Stomach (tissue), 9 donors: ENCODE results near the gene ERBB4. TPM values are rescaled to one million over a fixed set of nuclear protein-coding genes. Genes with fewer than 3 reads are reported as not detected.

Experiments
- DNase-seq, 2 donors: peaks; one replicate each; pipeline versions ENCODE4 v3.0.0 to v3.0.0-alpha.2; 2013 to 2019
- H3K27ac ChIP-seq, 5 donors: fragments of 200-600 bp in 4 of 5; sonication (generic) in 4 of 5; one replicate each; pipeline ENCODE4 v1.5.1; 2013 to 2019; ENCODE audit warnings: mild to moderate bottlenecking in 1 of 5, moderate library complexity in 1 of 5
- H3K27me3 ChIP-seq, 3 donors: fragments of 200-600 bp; sonication (generic); one replicate each; pipeline ENCODE4 v1.5.1; 2017 to 2019; ENCODE audit warnings: mixed run types in 1 of 3
- H3K36me3 ChIP-seq, 4 donors: fragments of 200-600 bp; sonication (generic); 1 replicate in 3 of 4; 2 replicates in 1 of 4; pipeline ENCODE4 v1.5.1; 2016 to 2019
- H3K4me1 ChIP-seq, 4 donors: fragments of 200-600 bp; sonication (generic); one replicate each; pipeline ENCODE4 v1.5.1; 2016 to 2019
- H3K4me3 ChIP-seq, 4 donors: fragments of 200-600 bp; sonication (generic) in 3 of 4; one replicate each; pipeline ENCODE4 v1.5.1; 2016 to 2019; ENCODE audit warnings: mild to moderate bottlenecking in 1 of 4
- H3K9me3 ChIP-seq, 4 donors: fragments of 200-600 bp; sonication (generic); one replicate each; pipeline ENCODE4 v1.5.1; 2016 to 2019
- CTCF ChIP-seq, 7 experiments: fragments of 450-650 bp in 4 of 7; fragments of 200-600 bp in 3 of 7; sonication (generic) in 3 of 7; IDR thresholded peaks; one replicate each; pipeline ENCODE4 v1.5.1; 2016 to 2019; ENCODE audit warnings: antibody characterized with exemption in 7 of 7, control low read depth in 2 of 7, mild to moderate bottlenecking in 1 of 7
- EP300 ChIP-seq: sonication (generic); formaldehyde crosslinking; IDR thresholded peaks from one replicate; pipeline ENCODE4 v1.6.1; 2017; ENCODE audit warnings: antibody characterized with exemption
- POLR2A ChIP-seq, 4 donors: fragments of 450-650 bp; IDR thresholded peaks; one replicate each; pipeline ENCODE4 v1.6.1; 2016; ENCODE audit warnings: antibody characterized with exemption in 4 of 4, control low read depth in 2 of 4, mild to moderate bottlenecking in 1 of 4, moderate library complexity in 1 of 4
- POLR2AphosphoS5 ChIP-seq, 3 donors: sonication (generic); formaldehyde crosslinking; IDR thresholded peaks; one replicate each; pipeline ENCODE4 v1.6.1; 2016; ENCODE audit warnings: antibody characterized with exemption in 3 of 3
- WGBS, 5 donors: extraction: QIAGEN DNeasy Blood & Tissue Kit in 3 of 5; methylation state at CpG; one replicate each; pipeline versions ENCODE4 v1.1.5 to v1.1.7; 2013 to 2018; 5-methylcytosine and 5-hydroxymethylcytosine counted together
- intact Hi-C: fragments of 100-400 bp; cut with DNase I; formaldehyde crosslinking; loops from one replicate; pipeline ENCODE4 v1.15.1; 2023; ENCODE audit warnings: low total_unique reads
- polyA plus RNA-seq, 3 donors: library from polyadenylated mRNA; stranded (reverse); fragments of 200-250 nt; gene quantifications; one replicate each; pipeline ENCODE4 v1.2.3, GENCODE V29; 2013
- total RNA-seq, 5 donors: library from RNA; depleted of rRNA; stranded (reverse); fragments of >200 nt; gene quantifications; one replicate each; pipeline versions ENCODE4 v1.1.0 to v1.2.3, GENCODE V29; 2014 to 2016
- donor health status: healthy with polysubstance abuse.
- donor health status: Bipolar disorder and iron deficiency.
- donor health status: healthy.

Gene ERBB4
- total and polyA plus RNA-seq, 8 donors: 0.12 to 2.5 (median 0.45) TPM; not detected in 1

GRCh38 chr2:211939177-211939576 lies 599.4 kb downstream of the ERBB4 start:
- TF ChIP-seq POLR2A (IDR thresholded peaks at IDR 0.05) (no peak), POLR2AphosphoS5 (IDR thresholded peaks at IDR 0.05) (no peak), EP300 (no peak), CTCF (IDR thresholded peaks at IDR 0.05) (no peak)
- H3K9me3 ChIP-seq: no peaks in the 10 kb centered on the region
- WGBS, 5 donors: 58 to 84% (median 65%) methylated on average over 2 of the region's 2 CpGs
- no peaks in the 10 kb centered on the region for H3K36me3 ChIP-seq
- H3K27me3 ChIP-seq: no peaks in the 10 kb centered on the region
- H3K4me1 ChIP-seq: no peaks in the 10 kb centered on the region
- intact Hi-C loops: no loop called here
- no peak overlapping the region for H3K4me3 ChIP-seq
- no peak overlapping the region for H3K27ac ChIP-seq
- no peak for DNase-seq

- no peak for DNase-seq
- Histone ChIP-seq H3K4me3 (no peak overlapping the region), H3K36me3 (no peaks in the 10 kb centered on the region), H3K27ac (no peak overlapping the region), H3K4me1 (peaks cover 0 to 6% (median 0%) of the 10 kb centered on the region in 4 donors), H3K9me3 (no peaks in the 10 kb centered on the region), H3K27me3 (no peaks in the 10 kb centered on the region)
- intact Hi-C loops: no loop called here
- 64 to 89% (median 75%) methylated on average over 1 of the region's 1 CpG for WGBS, 5 donors
- TF ChIP-seq CTCF (IDR thresholded peaks at IDR 0.05) (no peak), EP300 (no peak), POLR2A (IDR thresholded peaks at IDR 0.05) (no peak), POLR2AphosphoS5 (IDR thresholded peaks at IDR 0.05) (no peak)
Measured at GRCh38 chr2:211934811-211935210, 603.8 kb downstream of the ERBB4 start.

- TF ChIP-seq POLR2AphosphoS5 (IDR thresholded peaks at IDR 0.05) (no peak), CTCF (IDR thresholded peaks at IDR 0.05) (no peak), POLR2A (IDR thresholded peaks at IDR 0.05) (no peak), EP300 (no peak)
- peaks cover 0 to 6% (median 2%) of the 10 kb centered on the region in 4 donors for H3K4me1 ChIP-seq
- H3K36me3 ChIP-seq: no peaks in the 10 kb centered on the region
- H3K27ac ChIP-seq: no peak overlapping the region
- no peaks in the 10 kb centered on the region for H3K9me3 ChIP-seq
- no peaks in the 10 kb centered on the region for H3K27me3 ChIP-seq
- H3K4me3 ChIP-seq: no peak overlapping the region
- intact Hi-C loops: no loop called here
- DNase-seq: no peak
- 11 to 30% (median 17%) methylated on average over 3 of the region's 3 CpGs for WGBS, 5 donors
Measured at GRCh38 chr2:211931314-211931713, 607.3 kb downstream of the ERBB4 start.

- no peaks in the 10 kb centered on the region for H3K27me3 ChIP-seq
- intact Hi-C loops: no loop called here
- DNase-seq: peak in 1 of 2 donors; percentile 39
- H3K9me3 ChIP-seq: no peaks in the 10 kb centered on the region
- TF ChIP-seq EP300: no peak
- TF ChIP-seq CTCF (IDR thresholded peaks at IDR 0.05): no peak
- TF ChIP-seq POLR2A (IDR thresholded peaks at IDR 0.05): no peak
- no peak for TF ChIP-seq POLR2AphosphoS5 (IDR thresholded peaks at IDR 0.05)
- H3K4me1 ChIP-seq: peaks cover 0 to 6% (median 2%) of the 10 kb centered on the region in 4 donors
- 37 to 44% (median 42%) methylated on average over 4 of the region's 4 CpGs for WGBS, 5 donors
- H3K27ac ChIP-seq: no peak overlapping the region
- no peaks in the 10 kb centered on the region for H3K36me3 ChIP-seq
- no peak overlapping the region for H3K4me3 ChIP-seq
Measured at GRCh38 chr2:211930331-211930730, 608.3 kb downstream of the ERBB4 start.
